Karpas-422 (cell line): ENCODE measurements around the gene KIF23. TPM values are rescaled to one million over a fixed set of nuclear protein-coding genes. Genes with fewer than 3 reads are reported as not detected.
A peak's percentile ranks its signal among the peaks of the same experiment; 100 is the strongest.

Source experiments
- DNase-seq: peaks from one replicate; pipeline ENCODE4 v3.0.0-alpha.2; 2015
- H2AFZ ChIP-seq: fragments of 200-600 bp; sonication (generic); 2 replicates; pipeline ENCODE4 v1.6.1; 2014; ENCODE audit warnings: antibody characterized with exemption, low read length, mixed read lengths
- H3K27ac ChIP-seq: fragments of 200-600 bp; sonication (generic); 2 replicates; pipeline ENCODE4 v1.5.1; 2014; ENCODE audit warnings: mild to moderate bottlenecking, low read length, moderate library complexity
- H3K27me3 ChIP-seq: fragments of 200-600 bp; sonication (generic); 2 replicates; pipeline ENCODE4 v1.6.1; 2014; ENCODE audit warnings: low read length, mixed read lengths
- H3K36me3 ChIP-seq: fragments of 200-600 bp; sonication (generic); 2 replicates; pipeline ENCODE4 v1.6.1; 2014; ENCODE audit warnings: low read length, mixed read lengths; ENCODE audit not compliant: insufficient read depth
- H3K4me1 ChIP-seq: fragments of 200-600 bp; sonication (generic); 2 replicates; pipeline ENCODE4 v1.6.1; 2014; ENCODE audit warnings: mild to moderate bottlenecking, low read length, mixed read lengths
- H3K4me2 ChIP-seq: fragments of 200-600 bp; sonication (generic); 2 replicates; pipeline ENCODE4 v1.6.1; 2014; ENCODE audit warnings: low read length, low read depth, mild to moderate bottlenecking; ENCODE audit not compliant: poor library complexity, severe bottlenecking
- H3K4me3 ChIP-seq: fragments of 200-600 bp; sonication (generic); 2 replicates; pipeline ENCODE4 v1.5.1; 2014; ENCODE audit warnings: mild to moderate bottlenecking, antibody characterized with exemption, low read length, mixed read lengths
- H3K79me2 ChIP-seq: fragments of 200-600 bp; sonication (generic); 2 replicates; pipeline ENCODE4 v1.6.1; 2014; ENCODE audit warnings: mild to moderate bottlenecking, low read length, mixed read lengths
- H3K9ac ChIP-seq: fragments of 200-600 bp; sonication (generic); 2 replicates; pipeline ENCODE4 v1.6.0; 2014; ENCODE audit warnings: low read length
- H3K9me2 ChIP-seq: fragments of 200-600 bp; sonication (generic), shearing (Covaris generic); replicated peaks from 2 replicates; pipeline ENCODE4 v1.6.0; 2014; ENCODE audit warnings: mild to moderate bottlenecking, low read length, moderate library complexity; ENCODE audit not compliant: insufficient read depth
- H3K9me3 ChIP-seq: fragments of 300-700, 200-600 bp; sonication (generic); 2 replicates; pipeline ENCODE4 v1.6.1; 2014; ENCODE audit warnings: low read length, mixed read lengths
- H4K20me1 ChIP-seq: fragments of 200-600 bp; sonication (generic); 2 replicates; pipeline ENCODE4 v1.6.1; 2014; ENCODE audit warnings: mild to moderate bottlenecking, antibody characterized with exemption, low read length, low read depth; ENCODE audit not compliant: insufficient read depth
- total RNA-seq: library from RNA; depleted of rRNA; stranded (reverse); fragments of >200 nt; shearing (Covaris generic); gene quantifications from 2 replicates; pipeline ENCODE4 v1.2.3, GENCODE V29; 2014; ENCODE audit warnings: low replicate concordance

Gene KIF23
- total RNA-seq, 1 experiment from 2014 or later: 32.4 TPM

DNA sequence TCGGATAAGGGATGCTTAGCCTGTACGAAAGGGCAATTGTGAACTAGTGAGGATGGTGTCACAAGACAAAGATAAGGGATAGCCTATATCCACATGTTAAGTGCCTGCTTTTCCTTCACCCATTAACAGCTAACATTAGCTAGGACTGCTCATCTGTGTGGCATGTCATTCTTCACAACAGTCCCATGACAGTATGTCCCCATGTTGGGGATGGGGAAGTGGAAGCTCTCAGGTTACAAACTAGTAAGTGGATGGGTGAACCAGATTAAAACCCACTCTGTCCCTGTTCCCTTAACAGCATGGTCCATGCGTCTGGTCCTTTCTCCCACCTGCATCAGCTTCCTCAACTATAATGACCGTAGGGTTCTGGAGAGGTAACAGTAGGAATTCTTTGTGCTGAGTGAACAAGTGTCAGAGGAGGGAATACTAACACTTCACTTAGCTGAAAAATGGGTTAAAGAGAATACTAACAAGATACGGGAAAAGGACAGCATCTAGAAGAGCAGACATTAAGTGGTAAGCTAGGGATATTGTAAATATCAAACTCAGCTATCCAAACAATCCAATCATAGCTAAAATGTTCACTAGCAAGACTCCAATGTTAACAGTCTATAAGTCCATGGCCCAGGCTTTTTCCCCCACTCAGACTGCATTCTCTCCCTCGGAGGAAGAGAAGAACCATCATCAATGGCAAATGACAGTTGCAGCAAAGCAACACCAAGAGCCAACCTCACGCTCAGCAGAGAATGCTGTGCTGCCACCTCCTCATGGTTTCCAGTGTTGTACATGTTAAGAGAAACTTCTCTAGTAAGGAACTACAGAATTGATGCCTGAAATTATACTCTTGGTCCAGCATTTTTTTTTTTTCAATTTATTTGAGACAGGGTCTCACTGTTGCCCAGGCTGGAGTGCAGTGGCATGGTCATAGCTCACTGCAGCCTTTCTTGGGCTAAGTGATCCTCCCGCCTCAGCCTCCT, 43.4 kb downstream of the KIF23 start:
- no peak overlapping the region for H3K27ac ChIP-seq
- H3K27me3 ChIP-seq: no peaks in the 10 kb centered on the region
- no peaks in the 10 kb centered on the region for H3K9me2 ChIP-seq
- H2AFZ ChIP-seq: no peak overlapping the region
- H3K4me2 ChIP-seq: no peak overlapping the region
- H3K4me1 ChIP-seq: peaks cover 38% of the 10 kb centered on the region
- peaks cover 43% of the 10 kb centered on the region for H4K20me1 ChIP-seq
- no peak overlapping the region for H3K4me3 ChIP-seq
- H3K9ac ChIP-seq: no peak overlapping the region
- H3K9me3 ChIP-seq: no peaks in the 10 kb centered on the region
- DNase-seq: peak; percentile 62
- H3K79me2 ChIP-seq: peaks cover 17% of the 10 kb centered on the region
- H3K36me3 ChIP-seq: peaks cover 32% of the 10 kb centered on the region

DNA sequence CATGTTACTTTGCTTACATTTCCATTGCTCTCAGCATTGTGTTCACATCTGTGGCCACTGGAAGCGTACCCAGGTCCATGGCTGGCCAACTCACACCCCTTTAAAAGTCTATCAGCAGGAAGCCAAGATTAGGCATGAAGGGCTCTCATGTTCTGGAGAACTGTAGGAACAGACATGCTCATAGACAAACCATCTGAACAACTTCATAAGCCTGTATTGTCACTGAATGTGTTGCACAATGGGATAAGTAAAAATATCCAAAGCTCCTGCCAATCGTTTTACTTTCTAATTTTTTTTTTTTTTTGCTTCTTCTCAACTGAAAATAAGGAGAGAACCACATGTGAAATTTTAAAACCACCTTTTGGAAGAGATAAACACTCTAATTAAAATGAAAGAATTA, 44.9 kb downstream of the KIF23 start:
- Histone ChIP-seq H3K27me3 (no peaks in the 10 kb centered on the region), H3K79me2 (peaks cover 4% of the 10 kb centered on the region; the same call in 1 of the 2 replicates)
- no peak for DNase-seq

DNA sequence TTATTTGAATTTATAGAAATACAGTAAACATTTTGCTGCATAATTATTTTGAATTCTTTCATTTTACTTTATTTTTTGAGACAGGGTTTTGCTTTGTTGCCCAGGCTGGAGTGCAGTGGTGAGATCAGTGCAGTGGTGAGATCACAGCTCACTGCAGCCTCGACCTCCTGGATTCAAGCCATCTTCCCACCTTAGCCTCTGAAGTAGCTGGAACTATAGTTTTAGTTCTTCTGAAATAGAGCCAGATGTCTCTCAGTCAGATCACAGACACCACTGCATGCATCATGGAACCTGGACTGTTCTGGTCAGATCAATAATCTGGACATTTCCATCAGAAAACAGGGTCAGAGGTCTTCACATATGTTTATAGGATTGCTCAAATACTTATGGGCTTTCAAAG, 46.3 kb downstream of the KIF23 start:
- H4K20me1 ChIP-seq: peaks cover 17% of the 10 kb centered on the region
- H2AFZ ChIP-seq: no peak overlapping the region
- H3K27ac ChIP-seq: no peak overlapping the region
- no peaks in the 10 kb centered on the region for H3K9me3 ChIP-seq
- H3K27me3 ChIP-seq: no peaks in the 10 kb centered on the region
- no peak overlapping the region for H3K9ac ChIP-seq
- no peaks in the 10 kb centered on the region for H3K9me2 ChIP-seq
- H3K4me1 ChIP-seq: peaks cover 23% of the 10 kb centered on the region
- H3K36me3 ChIP-seq: peaks cover 9% of the 10 kb centered on the region
- no peak overlapping the region for H3K4me2 ChIP-seq
- no peak for DNase-seq
- H3K79me2 ChIP-seq: no peaks in the 10 kb centered on the region
- H3K4me3 ChIP-seq: no peak overlapping the region

More for the DNA sequence above, 44.9 kb downstream of the KIF23 start:
- H2AFZ ChIP-seq: no peak overlapping the region
- no peak overlapping the region for H3K9ac ChIP-seq
- H3K4me1 ChIP-seq: peaks cover 38% of the 10 kb centered on the region
- H3K36me3 ChIP-seq: peaks cover 24% of the 10 kb centered on the region
- H3K4me3 ChIP-seq: no peak overlapping the region
- H3K4me2 ChIP-seq: no peak overlapping the region
- no peaks in the 10 kb centered on the region for H3K9me2 ChIP-seq
- no peaks in the 10 kb centered on the region for H3K9me3 ChIP-seq
- H3K27ac ChIP-seq: no peak overlapping the region
- peaks cover 31% of the 10 kb centered on the region for H4K20me1 ChIP-seq

DNA sequence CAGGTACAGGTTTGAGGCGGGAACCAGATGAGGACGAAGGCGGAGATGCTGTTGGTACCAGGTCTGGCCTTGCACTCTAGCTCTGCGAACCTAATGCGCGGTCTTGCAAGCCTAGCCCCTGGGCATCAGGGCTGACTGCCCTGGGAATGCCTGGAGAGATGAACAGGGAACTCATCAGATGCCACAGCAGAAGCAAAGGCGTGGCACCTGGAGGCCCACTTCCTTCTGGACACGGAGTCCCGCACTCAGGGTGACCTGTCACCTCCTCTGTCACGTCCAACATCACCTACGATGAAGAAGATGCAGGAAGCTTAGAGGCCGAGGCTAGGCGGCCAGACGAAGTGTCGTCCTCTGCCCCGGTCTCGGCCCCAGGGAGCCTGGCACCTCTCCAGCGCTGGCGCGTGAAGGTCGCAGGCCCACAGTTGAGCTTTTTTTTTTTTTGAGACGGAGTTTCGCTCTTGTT, 47.9 kb downstream of the KIF23 start:
- Histone ChIP-seq H3K4me1 (peaks cover 21% of the 10 kb centered on the region), H4K20me1 (0 out of 2 replicates have a peak, but pooled peaks cover 7% of the 10 kb centered on the region), H3K27me3 (no peaks in the 10 kb centered on the region), H2AFZ (no peak overlapping the region; the same call in 1 of the 2 replicates), H3K9me3 (no peaks in the 10 kb centered on the region), H3K36me3 (no peaks in the 10 kb centered on the region), H3K9me2 (no peaks in the 10 kb centered on the region), H3K4me3 (peak overlapping the region; percentile 59; the same call in 1 of the 2 replicates), H3K79me2 (no peaks in the 10 kb centered on the region), H3K9ac (peak overlapping the region; percentile 48), H3K27ac (no peak overlapping the region), H3K4me2 (peak overlapping the region; percentile 73)
- DNase-seq: no peak

DNA sequence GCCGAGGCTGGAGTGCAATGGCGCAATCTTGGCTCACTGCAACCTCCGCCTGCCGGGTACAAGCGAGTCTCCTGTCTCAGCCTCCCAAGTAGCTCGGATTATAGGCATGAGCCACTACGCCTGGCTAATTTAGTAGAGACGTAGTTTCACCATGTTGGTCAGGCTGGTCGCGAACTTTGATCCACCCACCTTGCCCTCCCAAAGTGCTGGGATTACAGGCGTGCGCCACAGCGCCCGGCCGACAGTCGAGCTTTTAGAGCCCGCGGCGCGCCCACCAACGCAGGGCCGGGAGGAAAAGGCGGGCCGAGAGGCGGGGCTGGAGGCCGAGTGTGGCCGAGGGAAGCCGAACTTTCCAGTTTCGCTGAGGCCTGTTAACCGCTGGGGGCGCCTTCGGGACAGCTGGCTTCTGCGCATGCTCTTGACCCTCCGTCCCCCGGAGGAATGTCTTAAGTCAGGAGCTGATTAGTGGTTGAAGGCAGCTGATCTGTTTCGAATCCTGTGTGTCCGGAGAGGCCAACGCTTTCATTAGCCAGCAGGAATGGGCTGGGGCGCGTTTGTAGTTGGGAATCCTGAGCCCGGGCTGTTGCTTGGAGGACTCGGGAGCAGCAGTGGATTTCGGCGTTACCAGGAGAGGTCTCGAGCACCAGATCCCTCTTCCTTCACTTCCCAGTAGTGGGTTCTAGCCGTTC, 48.5 kb downstream of the KIF23 start:
- peak overlapping the region; percentile 64 for H2AFZ ChIP-seq
- H3K79me2 ChIP-seq: no peaks in the 10 kb centered on the region
- H3K4me3 ChIP-seq: peak overlapping the region; percentile 59

DNA sequence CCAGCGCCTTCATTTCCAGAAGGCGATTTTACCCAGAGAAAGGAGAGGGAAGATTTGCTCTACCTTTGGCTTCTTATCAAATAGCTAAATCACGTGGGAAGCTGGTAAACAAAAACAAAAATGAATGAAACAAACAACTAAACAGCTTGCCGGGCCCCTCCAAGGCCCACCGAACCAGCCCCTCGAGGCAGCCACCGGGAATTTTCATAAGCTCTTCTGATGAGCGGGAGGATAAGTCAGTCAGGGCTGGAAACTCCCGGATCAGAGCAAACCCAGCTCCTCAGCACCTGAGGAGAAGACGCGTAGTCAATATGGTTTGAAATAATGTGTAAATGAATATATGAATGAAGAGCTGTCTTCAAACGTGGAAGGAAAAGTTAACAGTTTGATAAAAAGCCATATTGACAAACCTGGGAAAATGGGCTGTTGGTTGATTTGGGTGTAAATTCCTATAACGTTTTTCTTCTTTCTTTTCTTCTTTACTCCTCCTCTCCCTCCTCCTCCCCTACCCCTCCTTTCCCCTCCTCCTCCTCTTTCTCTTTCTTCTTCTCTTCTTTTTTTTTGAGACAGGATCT, 49.1 kb downstream of the KIF23 start:
- no peaks in the 10 kb centered on the region for H3K27me3 ChIP-seq
- no peaks in the 10 kb centered on the region for H3K36me3 ChIP-seq
- no peak overlapping the region for H3K27ac ChIP-seq
- H3K9me2 ChIP-seq: no peaks in the 10 kb centered on the region
- no peaks in the 10 kb centered on the region for H4K20me1 ChIP-seq
- no peaks in the 10 kb centered on the region for H3K9me3 ChIP-seq
- peak overlapping the region; percentile 64 for H2AFZ ChIP-seq
- H3K4me1 ChIP-seq: peaks cover 13% of the 10 kb centered on the region
- no peaks in the 10 kb centered on the region for H3K79me2 ChIP-seq
- peak overlapping the region; percentile 73 for H3K4me2 ChIP-seq
- peak overlapping the region; percentile 59 for H3K4me3 ChIP-seq
- DNase-seq: no peak
- peak overlapping the region; percentile 57 for H3K9ac ChIP-seq

More for the DNA sequence above, 48.5 kb downstream of the KIF23 start:
- Histone ChIP-seq H3K4me1 (peaks cover 16% of the 10 kb centered on the region), H3K36me3 (no peaks in the 10 kb centered on the region), H3K9me3 (no peaks in the 10 kb centered on the region), H3K4me2 (peak overlapping the region; percentile 73), H3K9ac (peak overlapping the region; percentile 57), H3K27me3 (no peaks in the 10 kb centered on the region), H3K9me2 (no peaks in the 10 kb centered on the region), H4K20me1 (0 out of 2 replicates have a peak, but pooled peaks cover 2% of the 10 kb centered on the region), H3K27ac (no peak overlapping the region)
- DNase-seq: peak; percentile 98

DNA sequence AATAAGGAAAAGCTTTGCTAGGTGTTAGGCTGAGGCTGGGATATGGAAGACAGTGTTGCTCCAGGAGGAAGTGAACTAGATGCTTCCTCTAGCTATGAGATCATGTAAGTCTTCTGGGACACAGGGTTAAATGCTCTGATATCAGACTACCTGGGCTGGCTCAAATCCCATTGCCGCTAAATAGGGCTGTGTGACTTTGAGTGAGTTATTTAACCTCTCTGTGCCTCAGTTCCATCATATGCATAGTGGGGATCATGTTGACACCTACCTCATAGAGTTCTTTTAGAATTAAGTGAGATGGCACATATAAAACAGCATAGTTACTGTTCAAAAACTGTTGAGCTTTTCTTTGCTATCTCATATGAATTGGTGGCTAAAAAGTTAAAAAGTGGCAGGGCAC, 51.1 kb downstream of the KIF23 start:
- Histone ChIP-seq H3K27me3 (no peaks in the 10 kb centered on the region), H3K36me3 (no peaks in the 10 kb centered on the region)

More for the DNA sequence above, 51.1 kb downstream of the KIF23 start:
- no peaks in the 10 kb centered on the region for H3K9me3 ChIP-seq
- H3K9ac ChIP-seq: no peak overlapping the region
- H3K79me2 ChIP-seq: no peaks in the 10 kb centered on the region
- H4K20me1 ChIP-seq: no peaks in the 10 kb centered on the region
- no peak overlapping the region for H3K27ac ChIP-seq
- no peak overlapping the region for H3K4me2 ChIP-seq
- no peak overlapping the region for H2AFZ ChIP-seq
- DNase-seq: no peak
- no peak overlapping the region for H3K4me3 ChIP-seq
- no peaks in the 10 kb centered on the region for H3K9me2 ChIP-seq
- H3K4me1 ChIP-seq: peaks cover 13% of the 10 kb centered on the region
